Neural cell (in vitro differentiated cells): Measurements from ENCODE around the gene NKD1. TPM values are rescaled to one million over a fixed set of nuclear protein-coding genes. Genes with fewer than 3 reads are reported as not detected.

Source experiments
- H2AFZ ChIP-seq: fragments of 200-600, 300-800 bp; sonication (generic), shearing (Covaris generic); 2 replicates; pipeline ENCODE4 v1.6.0; 2014; ENCODE audit warnings: low read depth, mild to moderate bottlenecking, antibody characterized with exemption, low read length, moderate library complexity
- H3F3A ChIP-seq: fragments of 200-600 bp; shearing (Covaris generic); 2 replicates; pipeline ENCODE4 v1.6.1; 2016; ENCODE audit warnings: mild to moderate bottlenecking, moderate library complexity, mixed read lengths, antibody characterized with exemption, low read length; ENCODE audit not compliant: insufficient read depth, poor library complexity, severe bottlenecking
- H3K27ac ChIP-seq: fragments of 200-600, 300-800 bp; sonication (generic), shearing (Covaris generic); 2 replicates; pipeline ENCODE4 v1.5.1; 2014; ENCODE audit warnings: mild to moderate bottlenecking, low read length, moderate library complexity
- H3K27me3 ChIP-seq: fragments of 300-800, 200-600 bp; sonication (generic), shearing (Covaris generic); 2 replicates; pipeline ENCODE4 v1.6.0; 2014; ENCODE audit warnings: mild to moderate bottlenecking, low read depth, low read length, moderate library complexity; ENCODE audit not compliant: insufficient read depth
- H3K36me3 ChIP-seq: fragments of 300-800, 200-600 bp; sonication (generic), shearing (Covaris generic); 2 replicates; pipeline ENCODE4 v1.5.1; 2014; ENCODE audit warnings: mild to moderate bottlenecking, antibody characterized with exemption, low read length, moderate library complexity; ENCODE audit not compliant: insufficient read depth
- H3K4me2 ChIP-seq: fragments of 300-800, 200-600 bp; sonication (generic), shearing (Covaris generic); 2 replicates; pipeline ENCODE4 v1.6.0; 2014; ENCODE audit warnings: mild to moderate bottlenecking, low read length
- H3K4me3 ChIP-seq: fragments of 300-800, 200-600 bp; sonication (generic), shearing (Covaris generic); 2 replicates; pipeline ENCODE4 v1.5.1; 2014; ENCODE audit warnings: mild to moderate bottlenecking, low read length, moderate library complexity
- H3K79me2 ChIP-seq: fragments of 200-600 bp; shearing (Covaris generic); replicated peaks from 2 replicates; pipeline ENCODE4 v1.6.0; 2014; ENCODE audit warnings: mild to moderate bottlenecking, low read length, moderate library complexity; ENCODE audit not compliant: insufficient read depth
- H3K9ac ChIP-seq: fragments of 300-800, 200-600 bp; sonication (generic), shearing (Covaris generic); 2 replicates; pipeline ENCODE4 v1.6.1; 2016; ENCODE audit warnings: mild to moderate bottlenecking, low read length, mixed read lengths
- H3K9me2 ChIP-seq: fragments of 200-600 bp; shearing (Covaris generic); 2 replicates; pipeline ENCODE4 v1.6.1; 2016; ENCODE audit warnings: mild to moderate bottlenecking, low read length, mixed read lengths; ENCODE audit not compliant: insufficient read depth
- H3K9me3 ChIP-seq: fragments of 200-600, 300-800 bp; sonication (generic), shearing (Covaris generic); 2 replicates; pipeline ENCODE4 v1.6.1; 2016; ENCODE audit warnings: mild to moderate bottlenecking, mixed run types, low read length, moderate library complexity, mixed read lengths
- H4K20me1 ChIP-seq: fragments of 200-600 bp; shearing (Covaris generic); 2 replicates; pipeline ENCODE4 v1.6.1; 2016; ENCODE audit warnings: mild to moderate bottlenecking, mixed run types; ENCODE audit not compliant: insufficient read depth
- CTCF ChIP-seq: fragments of 450-650 bp; IDR thresholded peaks from 2 replicates; pipeline ENCODE4 v1.5.1; 2014; ENCODE audit warnings: antibody characterized with exemption, mild to moderate bottlenecking, moderate library complexity; ENCODE audit not compliant: poor library complexity, severe bottlenecking
- EP300 ChIP-seq: fragments of 450-650 bp; conservative IDR thresholded peaks from 2 replicates; pipeline ENCODE4 v1.6.1; 2014; ENCODE audit warnings: antibody characterized with exemption, mild to moderate bottlenecking, moderate library complexity; ENCODE audit not compliant: poor library complexity, severe bottlenecking
- EZH2 ChIP-seq: fragments of 200-600, 300-800 bp; shearing (Covaris generic), sonication (generic); IDR thresholded peaks from 2 replicates; pipeline ENCODE4 v1.6.1; 2014; ENCODE audit warnings: antibody characterized with exemption, low read length, borderline replicate concordance, mild to moderate bottlenecking; ENCODE audit not compliant: insufficient read depth, poor library complexity, severe bottlenecking
- MXI1 ChIP-seq: fragments of 450-650 bp; conservative IDR thresholded peaks from 2 replicates; pipeline ENCODE4 v1.6.1; 2014; ENCODE audit warnings: antibody characterized with exemption, mild to moderate bottlenecking; ENCODE audit not compliant: poor library complexity, severe bottlenecking
- POLR2AphosphoS5 ChIP-seq: IDR thresholded peaks from 2 replicates; pipeline ENCODE4 v1.6.1; 2012
- RAD21 ChIP-seq: fragments of 450-650 bp; conservative IDR thresholded peaks from 2 replicates; pipeline ENCODE4 v1.6.1; 2014; ENCODE audit warnings: antibody characterized with exemption, mild to moderate bottlenecking, moderate library complexity
- REST ChIP-seq: IDR thresholded peaks from 2 replicates; pipeline ENCODE4 v1.6.1; 2012; ENCODE audit warnings: borderline replicate concordance
- SMC3 ChIP-seq: fragments of 450-650 bp; conservative IDR thresholded peaks from 2 replicates; pipeline ENCODE4 v1.6.1; 2014; ENCODE audit warnings: antibody characterized with exemption, mild to moderate bottlenecking, moderate library complexity; ENCODE audit not compliant: poor library complexity
- TAF1 ChIP-seq: IDR thresholded peaks from 2 replicates; pipeline ENCODE4 v1.6.1; 2012; ENCODE audit warnings: low read depth
- polyA plus RNA-seq: library from polyadenylated mRNA; depleted of rRNA; stranded (reverse); fragments of >200 nt; gene quantifications from 2 replicates; pipeline ENCODE4 v1.2.3, GENCODE V29; 2014

The NKD1 gene
- polyA plus RNA-seq, 1 donor from 2014 or later, result 1.1 TPM

- no peaks in the 10 kb centered on the region for H4K20me1 ChIP-seq
- no peaks in the 10 kb centered on the region for H3K36me3 ChIP-seq
- no peaks in the 10 kb centered on the region for H3K79me2 ChIP-seq
- no peak overlapping the region for H3K4me2 ChIP-seq
- H3F3A ChIP-seq, result no peaks in the 10 kb centered on the region
- H3K9ac ChIP-seq, result no peak overlapping the region
- H3K27me3 ChIP-seq, result no peaks in the 10 kb centered on the region
- TF ChIP-seq MXI1 (no peak), TAF1 (no peak), REST (no peak), SMC3 (no peak), POLR2AphosphoS5 (no peak), EP300 (no peak), CTCF (no peak), EZH2 (no peak), RAD21 (no peak)
- H3K9me2 ChIP-seq, result no peaks in the 10 kb centered on the region
- no peak overlapping the region for H2AFZ ChIP-seq
- no peak overlapping the region for H3K27ac ChIP-seq
- H3K4me3 ChIP-seq, result no peak overlapping the region
- no peaks in the 10 kb centered on the region for H3K9me3 ChIP-seq
These were observed 48.7 kb downstream of the NKD1 start for GRCh38 chr16:50596762-50597450.

- no peaks in the 10 kb centered on the region for H3K9me3 ChIP-seq
- no peak overlapping the region for H2AFZ ChIP-seq
- H3K27me3 ChIP-seq, result no peaks in the 10 kb centered on the region
- no peaks in the 10 kb centered on the region for H3K9me2 ChIP-seq
- H3K9ac ChIP-seq, result no peak overlapping the region
- no peaks in the 10 kb centered on the region for H4K20me1 ChIP-seq
- H3K79me2 ChIP-seq, result no peaks in the 10 kb centered on the region
- H3F3A ChIP-seq, result no peaks in the 10 kb centered on the region
- H3K4me3 ChIP-seq, result no peak overlapping the region
- H3K27ac ChIP-seq, result no peak overlapping the region
- H3K4me2 ChIP-seq, result no peak overlapping the region
- TF ChIP-seq SMC3 (no peak), EZH2 (no peak), POLR2AphosphoS5 (no peak), EP300 (no peak), MXI1 (no peak), TAF1 (no peak), RAD21 (no peak), CTCF (no peak), REST (no peak)
- no peaks in the 10 kb centered on the region for H3K36me3 ChIP-seq
These were observed 49.5 kb downstream of the NKD1 start for GRCh38 chr16:50597563-50598255.
